Effector CD8-positive, alpha-beta T cell (primary cell): Measurements from ENCODE around the gene ACSL4.
"Not testable (repeated sequence)": the region's sequence is repeated elsewhere in the genome, so short reads cannot be mapped to it uniquely, and the experiment has no call there.

Source experiments
- DNase-seq: peaks from one replicate; lab custom pipeline; 2025; lab: John Stamatoyannopoulos, UW

ACSL4 gene

GRCh38 chrX:109732017-109732801, 848 bp downstream of the ACSL4 start:
- peak; percentile 4 for DNase-seq

- no peak for DNase-seq
These were observed 4.9 kb downstream of the ACSL4 start for GRCh38 chrX:109728173-109728535.

- DNase-seq, result not testable (repeated sequence)
These were observed 8.1 kb downstream of the ACSL4 start for GRCh38 chrX:109724971-109725370.

GRCh38 chrX:109720947-109721346, 12.1 kb downstream of the ACSL4 start:
- DNase-seq, result no peak

GRCh38 chrX:109719264-109719663, 13.8 kb downstream of the ACSL4 start:
- DNase-seq, result no peak

GRCh38 chrX:109716431-109717028, 16.5 kb downstream of the ACSL4 start:
- no peak for DNase-seq

- no peak for DNase-seq
These were observed 18.6 kb downstream of the ACSL4 start for GRCh38 chrX:109714340-109714958.

- DNase-seq, result no peak
These were observed 22.9 kb downstream of the ACSL4 start for GRCh38 chrX:109710181-109710580.

GRCh38 chrX:109709129-109709631, 23.9 kb downstream of the ACSL4 start:
- no peak for DNase-seq

- no peak for DNase-seq
These were observed 25.3 kb downstream of the ACSL4 start for GRCh38 chrX:109707720-109708119.

GRCh38 chrX:109707319-109707718, 25.7 kb downstream of the ACSL4 start:
- no peak for DNase-seq

- no peak for DNase-seq
These were observed 28.5 kb downstream of the ACSL4 start for GRCh38 chrX:109704563-109704962.

GRCh38 chrX:109697855-109698254, 35.2 kb downstream of the ACSL4 start:
- no peak for DNase-seq

GRCh38 chrX:109696146-109696740, 36.8 kb downstream of the ACSL4 start:
- DNase-seq, result no peak

- no peak for DNase-seq
These were observed 37.4 kb downstream of the ACSL4 start for GRCh38 chrX:109695637-109696036.

- no peak for DNase-seq
These were observed 41.3 kb downstream of the ACSL4 start for GRCh38 chrX:109691752-109692151.

- no peak for DNase-seq
These were observed 41.8 kb downstream of the ACSL4 start for GRCh38 chrX:109691277-109691676.

GRCh38 chrX:109687903-109688302, 45.2 kb downstream of the ACSL4 start:
- DNase-seq, result no peak

- no peak for DNase-seq
These were observed 47.4 kb downstream of the ACSL4 start for GRCh38 chrX:109685656-109686078.

- no peak for DNase-seq
These were observed 48.9 kb downstream of the ACSL4 start for GRCh38 chrX:109684136-109684535.

GRCh38 chrX:109681475-109682081, 51.5 kb downstream of the ACSL4 start:
- no peak for DNase-seq

- DNase-seq, result no peak
These were observed 53.2 kb downstream of the ACSL4 start for GRCh38 chrX:109679820-109680219.
